HepG2 (cell line): ENCODE measurements around the gene BAG3. TPM values are rescaled to one million over a fixed set of nuclear protein-coding genes. Genes with fewer than 3 reads are reported as not detected.

ENCODE experiments used
- ATAC-seq: fragments of 200-7000 bp; cut with Tn5 transposase; 3 replicates; pipeline ENCODE4 v1.9.1; 2020; ENCODE audit warnings: mild to moderate bottlenecking, moderate library complexity
- BruUV-seq: library from RNA; stranded (reverse); fragments of 400-500 nt; replicated peaks from 2 replicates; lab custom pipeline; 2021; lab: Mats Ljungman, UMichigan
- CTCF ChIA-PET: fragments of 300-600 bp; formaldehyde crosslinking; extraction: SDS; loops from one replicate; lab custom pipeline; 2021; ENCODE audit warnings: low total read pairs, inconsistent platforms, low intra/inter-chr PET ratio; lab: Yijun Ruan, JAX
- POLR2A ChIA-PET: fragments of 350-600 bp; sonication (Branson Sonifier 250); formaldehyde crosslinking; loops from one replicate; lab custom pipeline; 2020; ENCODE audit warnings: antibody characterized with exemption, inconsistent platforms; lab: Yijun Ruan, JAX
- DNase-seq: peaks from one replicate; pipeline ENCODE4 v3.0.0-alpha.2; 2015; ENCODE audit warnings: low spot score
- FAIRE-seq: peaks from 3 replicates; lab custom pipeline; 2011; peaks lifted over from hg19 to GRCh38; lab: Jason Lieb, UNC
- H2AFZ ChIP-seq: one replicate; pipeline ENCODE4 v1.6.1; 2011; ENCODE audit warnings: low read length, inconsistent platforms
- H3K27ac ChIP-seq: fragments of 300-600 bp; 3 replicates; pipeline ENCODE4 v1.8.0; 2011; ENCODE audit warnings: mixed run types, mild to moderate bottlenecking, mixed read lengths, low read length, inconsistent platforms; ENCODE audit not compliant: insufficient read depth; ENCODE audit errors: extremely low read length
- H3K27me3 ChIP-seq, 2 experiments: fragments of 200-600 bp in 1 of 2; 2 replicates in 1 of 2; 3 replicates in 1 of 2; pipeline versions ENCODE4 v1.6.0 to v1.8.0; 2011; ENCODE audit warnings: low read length in 2 of 2, mild to moderate bottlenecking in 2 of 2, moderate library complexity in 2 of 2, inconsistent platforms in 1 of 2; ENCODE audit not compliant: insufficient read depth in 2 of 2, control insufficient read depth in 1 of 2
- H3K36me3 ChIP-seq, 2 experiments: fragments of 200-600 bp in 1 of 2; replicated peaks in 1 of 2; 2 replicates in 1 of 2; 3 replicates in 1 of 2; pipeline versions ENCODE4 v1.5.1 to v1.8.0; 2011; ENCODE audit warnings: low read length in 2 of 2, inconsistent platforms in 1 of 2; ENCODE audit not compliant: insufficient read depth in 2 of 2, control insufficient read depth in 1 of 2
- H3K4me1 ChIP-seq: 2 replicates; pipeline ENCODE4 v1.5.1; 2012; ENCODE audit warnings: low read length, inconsistent platforms; ENCODE audit not compliant: insufficient read depth
- H3K4me2 ChIP-seq: 2 replicates; pipeline ENCODE4 v1.6.0; 2011; ENCODE audit warnings: low read depth, low read length, inconsistent platforms
- H3K4me3 ChIP-seq, 3 experiments: fragments of 200-600 bp in 1 of 3; sonication (generic), shearing (Covaris generic) in 1 of 3; replicated peaks in 1 of 3; 2 replicates each; pipeline ENCODE4 v1.5.1; 2011 to 2016; ENCODE audit warnings: low read length in 3 of 3, inconsistent platforms in 2 of 3, low read depth in 2 of 3, mild to moderate bottlenecking in 2 of 3, control low read depth in 1 of 3, mixed read lengths in 1 of 3; ENCODE audit not compliant: insufficient read depth in 1 of 3
- H3K79me2 ChIP-seq: one replicate; pipeline ENCODE4 v1.6.1; 2011; ENCODE audit warnings: low read length, inconsistent platforms; ENCODE audit not compliant: insufficient read depth
- H3K9ac ChIP-seq: 2 replicates; pipeline ENCODE4 v1.6.0; 2011; ENCODE audit warnings: mild to moderate bottlenecking, low read depth, low read length, inconsistent platforms; ENCODE audit not compliant: insufficient read depth
- H3K9me3 ChIP-seq: 2 replicates; pipeline ENCODE4 v1.5.1; 2012; ENCODE audit warnings: mild to moderate bottlenecking, low read length
- H4K20me1 ChIP-seq: 2 replicates; pipeline ENCODE4 v1.6.0; 2011; ENCODE audit warnings: inconsistent platforms, mild to moderate bottlenecking, low read length, moderate library complexity; ENCODE audit not compliant: insufficient read depth
- CC2D1A ChIP-seq: sonication (generic); formaldehyde crosslinking; IDR thresholded peaks from 2 replicates; pipeline ENCODE4 v1.8.1; 2023; ENCODE audit warnings: mild to moderate bottlenecking, missing genetic modification reagents
- KDM2A ChIP-seq: sonication (generic); formaldehyde crosslinking; IDR thresholded peaks from 2 replicates; pipeline ENCODE4 v1.4.0; 2020; ENCODE audit warnings: low read depth, missing genetic modification reagents, borderline replicate concordance
- KLF16 ChIP-seq, 2 experiments: sonication (generic) in 1 of 2; formaldehyde crosslinking in 1 of 2; IDR thresholded peaks; 2 replicates each; pipeline versions ENCODE4 v1.6.1 to v1.8.0; 2016 to 2023; ENCODE audit warnings: missing genetic modification reagents in 2 of 2, missing compliant biosample characterization in 1 of 2
- KMT2A ChIP-seq: sonication (generic); formaldehyde crosslinking; IDR thresholded peaks from 2 replicates; pipeline ENCODE4 v1.4.0; 2020; ENCODE audit warnings: missing genetic modification reagents
- MAZ ChIP-seq, 2 experiments: sonication (generic) in 1 of 2; formaldehyde crosslinking in 1 of 2; IDR thresholded peaks; 2 replicates each; pipeline versions ENCODE4 v1.5.0 to v1.6.1; 2012 to 2020; ENCODE audit warnings: low read depth in 2 of 2, mild to moderate bottlenecking in 2 of 2, borderline replicate concordance in 1 of 2, improper control_type of control experiment in 1 of 2, low read length in 1 of 2, missing genetic modification reagents in 1 of 2, moderate library complexity in 1 of 2
- MYPOP ChIP-seq: sonication (generic); formaldehyde crosslinking; IDR thresholded peaks from 2 replicates; pipeline ENCODE4 v1.8.1; 2023; ENCODE audit warnings: mild to moderate bottlenecking, moderate library complexity, missing genetic modification reagents
- NR1H2 ChIP-seq: sonication (generic); formaldehyde crosslinking; IDR thresholded peaks from 2 replicates; pipeline ENCODE4 v1.8.1; 2022; ENCODE audit warnings: low read depth, missing genetic modification reagents, borderline replicate concordance
- PHF5A ChIP-seq: IDR thresholded peaks from one replicate; pipeline ENCODE4 v1.6.1; 2018; ENCODE audit warnings: low read depth, missing genetic modification reagents; ENCODE audit not compliant: unreplicated experiment
- SAP130 ChIP-seq: IDR thresholded peaks from 2 replicates; pipeline ENCODE4 v1.6.1; 2016; ENCODE audit warnings: low read depth
- SMC3 ChIP-seq: IDR thresholded peaks from 2 replicates; pipeline ENCODE4 v1.6.1; 2011; ENCODE audit warnings: low read length, improper control_type of control experiment
- XRCC5 ChIP-seq: fragments of 200-400 bp; formaldehyde crosslinking; optimal IDR thresholded peaks from 2 replicates; pipeline ENCODE3; 2017; ENCODE audit warnings: mild to moderate bottlenecking, low read length
- ZFX ChIP-seq: sonication (generic); formaldehyde crosslinking; IDR thresholded peaks from 2 replicates; pipeline ENCODE4 v1.4.0; 2020; ENCODE audit warnings: mild to moderate bottlenecking, low read depth, missing genetic modification reagents, moderate library complexity
- ZNF350 ChIP-seq: sonication (generic); formaldehyde crosslinking; IDR thresholded peaks from 2 replicates; pipeline ENCODE4 v1.4.0; 2020; ENCODE audit warnings: mild to moderate bottlenecking, low read depth, missing genetic modification reagents, borderline replicate concordance
- ZNF441 ChIP-seq: sonication (generic); formaldehyde crosslinking; IDR thresholded peaks from 2 replicates; pipeline ENCODE4 v1.7.0; 2021; ENCODE audit warnings: missing genetic modification reagents, borderline replicate concordance
- WGBS: methylation state at CpG from one replicate; pipeline ENCODE4 v1.1.6; 2017; ENCODE audit warnings: low lambda C conversion rate; 5-methylcytosine and 5-hydroxymethylcytosine counted together
- in situ Hi-C: cut with HindIII; loops from 2 replicates; pipeline ENCODE4 v1.10.0; 2017; ENCODE audit warnings: low pct_unique_long_range_greater_than_20kb; ENCODE audit not compliant: extremely low pct_ligation_motif_present
- intact Hi-C: fragments of 100-400 bp; cut with micrococcal nuclease; formaldehyde crosslinking; loops from one replicate; pipeline ENCODE4 v1.10.0; 2022; ENCODE audit not compliant: unreplicated experiment
- polyA plus RNA-seq, 8 experiments: library from polyadenylated mRNA; depleted of rRNA in 3 of 8; stranded (reverse) in 7 of 8; unstranded in 1 of 8; fragments of >200 nt; fragmentation: Illumina TruSeq in 4 of 8; extraction: Trizol in 4 of 8; gene quantifications; 2 replicates each; pipeline versions ENCODE4 v1.2.1 to v1.2.3, GENCODE V29; 2011 to 2016; ENCODE audit warnings: low read depth in 4 of 8, missing spikeins in 1 of 8, mixed read lengths in 1 of 8; ENCODE audit not compliant: insufficient read depth in 1 of 8
- total RNA-seq, 5 experiments: library from RNA; depleted of rRNA; stranded (reverse); fragments of >200 nt; fragmentation: Illumina TruSeq; extraction: Trizol; gene quantifications; 2 replicates each; pipeline ENCODE4 v1.2.3, GENCODE V29; 2016; ENCODE audit warnings: low read depth in 1 of 5
- TF ChIP-seq, protein P1 (sequence below): sonication (generic); formaldehyde crosslinking; IDR thresholded peaks from 2 replicates; pipeline ENCODE4 v1.5.0; 2020; ENCODE audit warnings: missing genetic modification reagents
- TF ChIP-seq, protein P2 (sequence below): IDR thresholded peaks from 2 replicates; pipeline ENCODE4 v1.6.1; 2016; ENCODE audit warnings: control low read depth

Gene BAG3
- total and polyA plus RNA-seq, 2 of the 13 experiments (the other 11 are each of a cell fraction or from before 2014, with no cell fraction given): 2.9 to 6.7 TPM

DNA sequence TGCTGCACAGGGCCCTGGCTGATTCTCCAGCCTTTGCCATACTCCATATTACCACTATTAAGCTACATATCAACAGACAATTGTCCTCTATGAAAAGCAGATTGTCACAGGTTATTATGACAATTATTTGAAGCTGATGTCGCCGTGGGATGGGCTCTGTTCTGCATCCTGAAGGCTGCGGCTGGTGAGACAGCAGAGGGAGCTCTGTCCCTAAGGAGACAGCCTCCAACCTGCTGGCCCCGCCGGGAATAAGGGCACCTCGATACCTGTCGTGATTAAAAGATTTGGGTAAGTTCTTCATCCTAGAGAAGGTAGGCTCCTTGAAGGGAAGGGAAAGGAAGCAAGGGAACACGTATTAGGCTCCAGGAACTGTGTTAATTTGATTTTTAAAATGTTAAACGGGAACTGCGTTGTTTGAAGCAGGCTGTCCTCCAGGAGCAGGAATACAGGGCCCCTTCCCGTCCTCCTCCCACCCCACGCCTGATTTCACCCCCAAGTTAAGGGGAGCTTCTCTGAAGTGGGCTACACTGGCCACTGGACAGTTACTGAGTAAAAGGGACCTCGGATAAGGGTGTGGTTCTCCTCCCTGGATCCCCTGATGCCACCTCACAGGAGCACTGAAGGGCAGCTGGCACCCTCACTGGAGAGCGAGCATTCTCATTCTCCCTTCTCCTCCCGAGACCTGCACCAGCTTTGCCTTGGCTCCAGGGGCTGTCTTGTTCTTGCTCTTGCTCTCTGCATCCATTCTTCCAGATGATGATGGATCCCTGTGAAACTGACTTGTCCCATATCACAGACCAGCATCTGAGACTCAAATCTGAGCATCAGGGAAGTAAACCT is 42.6 kb upstream of the BAG3 start (continued):
- TF ChIP-seq XRCC5 (peak; percentile 39), KDM2A (CRISPR knock-in tag) (peak; percentile 39; the same call in 1 of the 2 replicates), KLF16 (CRISPR knock-in tag; IDR thresholded peaks at IDR 0.05) (no peak), ZFX (peak; percentile 27; the same call in 1 of the 2 replicates), SAP130 (CRISPR knock-in tag) (peak; percentile 11; the same call in 1 of the 2 replicates), SMC3 (peak; percentile 58)
- TF ChIP-seq, protein P1, sequence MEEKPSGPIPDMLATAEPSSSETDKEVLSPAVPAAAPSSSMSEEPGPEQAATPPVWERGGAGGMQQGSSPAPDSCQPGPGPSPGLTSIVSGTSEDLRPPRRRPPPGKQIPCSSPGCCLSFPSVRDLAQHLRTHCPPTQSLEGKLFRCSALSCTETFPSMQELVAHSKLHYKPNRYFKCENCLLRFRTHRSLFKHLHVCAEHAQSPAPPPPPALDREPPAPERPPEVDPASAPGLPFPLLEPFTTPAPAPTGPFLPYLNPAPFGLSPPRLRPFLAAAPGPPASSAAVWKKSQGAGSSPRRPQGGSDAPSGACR (CRISPR knock-in tag): 0 out of 2 replicates have a peak, but pooled peaks have one; percentile 46
- TF ChIP-seq, protein P2, sequence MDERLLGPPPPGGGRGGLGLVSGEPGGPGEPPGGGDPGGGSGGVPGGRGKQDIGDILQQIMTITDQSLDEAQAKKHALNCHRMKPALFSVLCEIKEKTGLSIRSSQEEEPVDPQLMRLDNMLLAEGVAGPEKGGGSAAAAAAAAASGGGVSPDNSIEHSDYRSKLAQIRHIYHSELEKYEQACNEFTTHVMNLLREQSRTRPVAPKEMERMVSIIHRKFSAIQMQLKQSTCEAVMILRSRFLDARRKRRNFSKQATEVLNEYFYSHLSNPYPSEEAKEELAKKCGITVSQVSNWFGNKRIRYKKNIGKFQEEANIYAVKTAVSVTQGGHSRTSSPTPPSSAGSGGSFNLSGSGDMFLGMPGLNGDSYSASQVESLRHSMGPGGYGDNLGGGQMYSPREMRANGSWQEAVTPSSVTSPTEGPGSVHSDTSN: no peak

GRCh38 chr10:119609516-119609915 is 41.7 kb upstream of the BAG3 start:
- Histone ChIP-seq H3K27me3 (peaks cover 0 to 6% of the 10 kb centered on the region in 2 experiments; a peak in 2 of 5 replicates), H4K20me1 (no peaks in the 10 kb centered on the region), H3K4me3 (no peak overlapping the region), H3K9me3 (no peaks in the 10 kb centered on the region), H3K4me2 (no peak overlapping the region), H3K36me3 (no peaks in the 10 kb centered on the region), H3K27ac (no peak overlapping the region), H2AFZ (no peak overlapping the region), H3K9ac (no peak overlapping the region), H3K4me1 (peaks cover 14% of the 10 kb centered on the region), H3K79me2 (no peaks in the 10 kb centered on the region)
- BruUV-seq: no TSS peak
- DNase-seq (no peak), FAIRE-seq (no peak), ATAC-seq (no peak)
- ChIA-PET POLR2A (no interaction called here), CTCF (no interaction called here)
- intact Hi-C loops: loop anchor here (2.0 to 5.0 kb wide), 2 partner anchors 33 to 738 kb away; no protein-coding TSS in a partner anchor
- in situ Hi-C loops: no loop called here
- WGBS: 50% methylated on average over 4 of the region's 4 CpGs
- TF ChIP-seq ZNF350 (CRISPR knock-in tag) (no peak), NR1H2 (CRISPR knock-in tag) (no peak), CC2D1A (no peak), ZNF441 (CRISPR knock-in tag) (no peak), KMT2A (CRISPR knock-in tag) (no peak), MAZ (IDR thresholded peaks at IDR 0.05; ENCODE audit: borderline replicate concordance, low read depth, low read length) (no peak), MAZ (CRISPR knock-in tag; IDR thresholded peaks at IDR 0.05; ENCODE audit: low read depth) (no peak), MYPOP (CRISPR knock-in tag) (no peak), PHF5A (CRISPR knock-in tag) (no peak)
